SU-DHL-6 (cell line): ENCODE measurements around the gene RAD51B.

Experiments used
- H2AFZ ChIP-seq: fragments of 200-600 bp; sonication (generic); 2 replicates; pipeline ENCODE4 v1.6.1; 2014; ENCODE audit warnings: low read depth, mild to moderate bottlenecking, moderate library complexity, mixed read lengths, antibody characterized with exemption, low read length; ENCODE audit not compliant: severe bottlenecking
- H3F3A ChIP-seq: fragments of 200-600 bp; shearing (Covaris generic); 2 replicates; pipeline ENCODE4 v1.6.0; 2016; ENCODE audit warnings: antibody characterized with exemption, mild to moderate bottlenecking; ENCODE audit not compliant: insufficient read depth
- H3K27ac ChIP-seq: fragments of 200-600 bp; sonication (generic); 2 replicates; pipeline ENCODE4 v1.5.1; 2016; ENCODE audit warnings: low read depth, mild to moderate bottlenecking, low read length, moderate library complexity, mixed read lengths
- H3K27me3 ChIP-seq: fragments of 200-600 bp; sonication (generic), shearing (Covaris generic); 2 replicates; pipeline ENCODE4 v1.6.0; 2014; ENCODE audit warnings: mild to moderate bottlenecking, low read length
- H3K36me3 ChIP-seq: fragments of 200-600 bp; sonication (generic); 2 replicates; pipeline ENCODE4 v1.6.1; 2014; ENCODE audit warnings: mild to moderate bottlenecking, low read length, mixed read lengths
- H3K4me2 ChIP-seq: fragments of 300-600, 200-600 bp; shearing (Covaris generic), sonication (generic); 2 replicates; pipeline ENCODE4 v1.6.0; 2014; ENCODE audit warnings: low read length, low read depth, mild to moderate bottlenecking; ENCODE audit not compliant: poor library complexity, severe bottlenecking
- H3K4me3 ChIP-seq: fragments of 200-600 bp; sonication (generic); 2 replicates; pipeline ENCODE4 v1.5.1; 2014; ENCODE audit warnings: antibody characterized with exemption, low read length, mild to moderate bottlenecking, mixed read lengths; ENCODE audit not compliant: insufficient read depth, poor library complexity, severe bottlenecking
- H3K79me2 ChIP-seq: fragments of 200-600 bp; sonication (generic); 2 replicates; pipeline ENCODE4 v1.6.1; 2014; ENCODE audit warnings: mild to moderate bottlenecking, low read length, moderate library complexity; ENCODE audit not compliant: insufficient read depth
- H3K9ac ChIP-seq: fragments of 200-600 bp; sonication (generic); 2 replicates; pipeline ENCODE4 v1.7.0; 2014; ENCODE audit warnings: mild to moderate bottlenecking, low read length
- H3K9me2 ChIP-seq: fragments of 200-600 bp; sonication (generic); replicated peaks from 2 replicates; pipeline ENCODE4 v1.6.1; 2014; ENCODE audit warnings: low read length; ENCODE audit not compliant: insufficient read depth
- H3K9me3 ChIP-seq: fragments of 200-600 bp; sonication (generic); 2 replicates; pipeline ENCODE4 v1.6.1; 2014; ENCODE audit warnings: low read length, mixed read lengths; ENCODE audit not compliant: insufficient read depth
- H4K20me1 ChIP-seq: fragments of 200-600 bp; sonication (generic); 2 replicates; pipeline ENCODE4 v1.6.1; 2014; ENCODE audit warnings: low read depth, mild to moderate bottlenecking, antibody characterized with exemption, low read length, moderate library complexity, mixed read lengths
- EZH2phosphoT487 ChIP-seq: fragments of 200-600 bp; sonication (generic), shearing (Covaris generic); conservative IDR thresholded peaks from 2 replicates; pipeline ENCODE4 v1.6.1; 2018; ENCODE audit warnings: mild to moderate bottlenecking, antibody characterized with exemption, low read length, moderate library complexity, mixed read lengths
- TF ChIP-seq, protein P1 (sequence below): fragments of 200-600 bp; sonication (generic); IDR thresholded peaks from one replicate; pipeline ENCODE4 v1.5.1; 2017; ENCODE audit warnings: antibody characterized with exemption, mild to moderate bottlenecking, low read length, moderate library complexity; ENCODE audit not compliant: insufficient read depth, poor library complexity, severe bottlenecking

Gene RAD51B

DNA sequence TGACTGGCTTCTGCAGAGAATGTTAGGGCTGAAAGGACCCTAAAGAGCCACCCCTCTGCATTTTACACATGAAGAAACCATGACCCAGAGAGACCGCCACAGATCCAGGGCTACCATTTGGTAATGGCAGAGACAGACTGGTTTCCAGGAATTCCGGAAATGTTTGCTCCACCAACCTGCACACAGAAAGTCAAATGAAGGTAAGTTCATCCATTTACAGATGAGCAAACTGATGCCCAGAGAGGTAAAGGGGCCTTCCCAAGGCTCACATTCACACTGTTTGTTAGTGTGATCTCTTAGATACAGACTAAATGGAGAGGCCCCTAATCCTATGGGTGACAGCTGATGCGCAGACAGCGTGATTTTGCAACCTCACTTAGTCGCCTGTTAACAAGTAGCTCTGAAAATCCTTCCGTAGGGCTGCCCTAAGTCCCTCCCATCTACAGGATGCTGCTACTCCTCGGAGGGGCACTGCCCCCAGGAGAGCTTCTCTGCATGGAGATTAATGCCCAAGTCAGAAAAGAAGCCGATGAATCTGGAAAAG is 939.5 kb downstream of the RAD51B start:
- Histone ChIP-seq H3F3A (no peaks in the 10 kb centered on the region), H3K36me3 (no peaks in the 10 kb centered on the region), H3K9me2 (no peaks in the 10 kb centered on the region), H3K9me3 (no peaks in the 10 kb centered on the region), H3K4me3 (no peak overlapping the region), H3K9ac (no peak overlapping the region), H3K27ac (no peak overlapping the region), H4K20me1 (no peaks in the 10 kb centered on the region), H2AFZ (no peak overlapping the region), H3K27me3 (no peaks in the 10 kb centered on the region), H3K79me2 (no peaks in the 10 kb centered on the region), H3K4me2 (no peak overlapping the region)
- TF ChIP-seq EZH2phosphoT487 = no peak

DNA sequence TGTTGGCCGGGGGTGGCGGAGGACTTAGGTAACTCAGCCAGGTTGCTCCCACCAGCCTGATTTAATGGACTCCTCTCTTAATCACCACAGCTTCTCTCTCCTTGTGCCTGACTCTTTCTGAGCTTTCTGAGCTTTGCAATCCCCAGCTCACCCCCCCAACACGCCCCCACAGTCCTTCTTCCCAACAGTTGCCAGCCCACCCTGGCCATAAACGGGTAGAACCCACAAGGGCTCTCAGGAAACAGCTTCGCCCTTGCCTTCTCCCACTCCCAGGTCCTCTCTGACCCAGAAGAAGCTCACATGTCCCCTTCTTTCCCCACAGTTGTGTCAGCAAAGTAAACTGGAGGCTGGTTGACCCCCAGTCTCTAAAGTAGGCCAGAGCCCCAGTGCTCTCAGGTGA is 940.4 kb downstream of the RAD51B start:
- H3K36me3 ChIP-seq = no peaks in the 10 kb centered on the region
- H3K9me3 ChIP-seq = no peaks in the 10 kb centered on the region
- no peaks in the 10 kb centered on the region for H3K9me2 ChIP-seq
- TF ChIP-seq, protein P1, sequence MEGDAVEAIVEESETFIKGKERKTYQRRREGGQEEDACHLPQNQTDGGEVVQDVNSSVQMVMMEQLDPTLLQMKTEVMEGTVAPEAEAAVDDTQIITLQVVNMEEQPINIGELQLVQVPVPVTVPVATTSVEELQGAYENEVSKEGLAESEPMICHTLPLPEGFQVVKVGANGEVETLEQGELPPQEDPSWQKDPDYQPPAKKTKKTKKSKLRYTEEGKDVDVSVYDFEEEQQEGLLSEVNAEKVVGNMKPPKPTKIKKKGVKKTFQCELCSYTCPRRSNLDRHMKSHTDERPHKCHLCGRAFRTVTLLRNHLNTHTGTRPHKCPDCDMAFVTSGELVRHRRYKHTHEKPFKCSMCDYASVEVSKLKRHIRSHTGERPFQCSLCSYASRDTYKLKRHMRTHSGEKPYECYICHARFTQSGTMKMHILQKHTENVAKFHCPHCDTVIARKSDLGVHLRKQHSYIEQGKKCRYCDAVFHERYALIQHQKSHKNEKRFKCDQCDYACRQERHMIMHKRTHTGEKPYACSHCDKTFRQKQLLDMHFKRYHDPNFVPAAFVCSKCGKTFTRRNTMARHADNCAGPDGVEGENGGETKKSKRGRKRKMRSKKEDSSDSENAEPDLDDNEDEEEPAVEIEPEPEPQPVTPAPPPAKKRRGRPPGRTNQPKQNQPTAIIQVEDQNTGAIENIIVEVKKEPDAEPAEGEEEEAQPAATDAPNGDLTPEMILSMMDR = no peak
- TF ChIP-seq EZH2phosphoT487 = no peak
- no peak overlapping the region for H3K9ac ChIP-seq
- no peak overlapping the region for H3K27ac ChIP-seq
- H3K4me2 ChIP-seq = no peak overlapping the region
- H2AFZ ChIP-seq = no peak overlapping the region
- H3K79me2 ChIP-seq = no peaks in the 10 kb centered on the region
- H3K4me3 ChIP-seq = no peak overlapping the region
- H3K27me3 ChIP-seq = no peaks in the 10 kb centered on the region
- no peaks in the 10 kb centered on the region for H4K20me1 ChIP-seq
- no peaks in the 10 kb centered on the region for H3F3A ChIP-seq

DNA sequence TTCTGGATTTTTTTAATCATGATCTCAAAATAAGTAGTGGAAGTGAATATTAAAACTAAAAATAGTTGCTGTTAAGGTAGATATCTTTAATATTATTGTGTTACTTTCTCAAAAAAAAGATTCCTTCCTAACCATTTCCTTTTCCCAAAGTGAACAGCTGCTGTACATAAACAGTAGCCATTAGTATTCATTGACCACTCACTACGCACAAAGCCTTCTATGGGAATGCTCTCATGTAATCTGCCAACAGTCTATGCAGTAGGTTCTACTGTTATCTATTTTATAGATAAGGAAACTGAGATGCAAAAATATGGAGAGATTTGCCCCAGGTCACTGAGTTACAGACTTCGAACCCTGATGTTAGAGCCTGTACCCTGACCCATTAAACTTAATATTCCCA is 941.2 kb downstream of the RAD51B start:
- TF ChIP-seq, protein P1 = no peak
- no peak for TF ChIP-seq EZH2phosphoT487
- Histone ChIP-seq H3K4me3 (no peak overlapping the region), H3K27me3 (no peaks in the 10 kb centered on the region), H3K9me3 (no peaks in the 10 kb centered on the region), H2AFZ (no peak overlapping the region), H3K36me3 (no peaks in the 10 kb centered on the region), H3K9me2 (no peaks in the 10 kb centered on the region), H3K27ac (no peak overlapping the region), H4K20me1 (no peaks in the 10 kb centered on the region), H3K9ac (no peak overlapping the region), H3K79me2 (no peaks in the 10 kb centered on the region), H3F3A (no peaks in the 10 kb centered on the region), H3K4me2 (no peak overlapping the region)

DNA sequence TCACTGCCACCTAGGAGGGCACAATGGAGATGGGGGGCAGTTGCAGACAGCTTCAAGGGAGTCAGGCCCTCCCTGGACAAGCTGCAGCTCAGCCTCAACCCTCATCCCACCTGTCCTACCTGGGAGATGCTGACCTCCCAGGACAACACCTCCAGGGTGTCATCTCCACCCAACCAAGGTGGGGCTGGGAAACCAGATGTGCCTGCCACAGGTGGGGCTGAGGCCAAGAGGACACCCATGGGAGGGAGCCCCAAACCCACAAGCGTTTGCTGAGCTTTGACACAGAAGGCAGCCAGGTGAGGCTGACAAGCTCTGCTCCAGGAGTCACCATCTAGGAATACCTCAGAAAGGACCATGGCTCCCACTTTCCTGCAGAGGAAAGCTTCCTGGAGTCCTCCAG is 941.8 kb downstream of the RAD51B start:
- Histone ChIP-seq H3K9me2 (no peaks in the 10 kb centered on the region), H2AFZ (no peak overlapping the region), H3K79me2 (no peaks in the 10 kb centered on the region), H3K4me2 (no peak overlapping the region), H3K9ac (no peak overlapping the region), H3K27me3 (no peaks in the 10 kb centered on the region), H3K4me3 (no peak overlapping the region), H3K36me3 (no peaks in the 10 kb centered on the region), H3K9me3 (no peaks in the 10 kb centered on the region), H4K20me1 (no peaks in the 10 kb centered on the region), H3K27ac (no peak overlapping the region), H3F3A (no peaks in the 10 kb centered on the region)
- no peak for TF ChIP-seq EZH2phosphoT487
- TF ChIP-seq, protein P1 = no peak
